Measurements from ENCODE around the gene EFCAB7. TPM values are rescaled to one million over a fixed set of nuclear protein-coding genes. Genes with fewer than 3 reads are reported as not detected.

Gene EFCAB7, protein sequence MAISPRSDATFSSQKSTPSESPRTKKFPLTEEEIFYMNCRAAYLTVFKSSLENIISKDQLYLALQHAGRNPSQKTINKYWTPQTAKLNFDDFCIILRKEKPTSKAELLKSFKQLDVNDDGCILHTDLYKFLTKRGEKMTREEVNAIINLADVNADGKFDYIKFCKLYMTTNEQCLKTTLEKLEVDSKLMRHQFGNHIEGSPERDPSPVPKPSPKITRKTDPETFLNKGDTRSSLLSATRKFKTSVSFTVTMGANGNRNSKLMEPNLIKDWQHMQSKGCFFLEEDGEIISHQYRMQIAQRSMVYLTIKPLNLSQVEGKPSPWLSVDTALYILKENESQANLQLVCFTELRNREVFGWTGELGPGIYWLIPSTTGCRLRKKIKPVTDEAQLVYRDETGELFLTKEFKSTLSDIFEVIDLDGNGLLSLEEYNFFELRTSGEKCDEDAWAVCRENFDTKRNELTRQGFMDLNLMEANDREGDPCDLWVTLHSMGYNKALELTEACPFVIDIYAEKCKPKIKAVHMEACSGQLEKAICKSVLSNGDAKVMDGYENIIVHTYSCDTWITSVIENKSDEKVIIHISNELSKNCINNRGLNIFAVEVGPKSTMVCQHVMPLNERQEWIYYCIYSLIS
- 1 to 10 TPM; 4.3 to 6.9 (median 6.8) TPM for total RNA-seq

DNA sequence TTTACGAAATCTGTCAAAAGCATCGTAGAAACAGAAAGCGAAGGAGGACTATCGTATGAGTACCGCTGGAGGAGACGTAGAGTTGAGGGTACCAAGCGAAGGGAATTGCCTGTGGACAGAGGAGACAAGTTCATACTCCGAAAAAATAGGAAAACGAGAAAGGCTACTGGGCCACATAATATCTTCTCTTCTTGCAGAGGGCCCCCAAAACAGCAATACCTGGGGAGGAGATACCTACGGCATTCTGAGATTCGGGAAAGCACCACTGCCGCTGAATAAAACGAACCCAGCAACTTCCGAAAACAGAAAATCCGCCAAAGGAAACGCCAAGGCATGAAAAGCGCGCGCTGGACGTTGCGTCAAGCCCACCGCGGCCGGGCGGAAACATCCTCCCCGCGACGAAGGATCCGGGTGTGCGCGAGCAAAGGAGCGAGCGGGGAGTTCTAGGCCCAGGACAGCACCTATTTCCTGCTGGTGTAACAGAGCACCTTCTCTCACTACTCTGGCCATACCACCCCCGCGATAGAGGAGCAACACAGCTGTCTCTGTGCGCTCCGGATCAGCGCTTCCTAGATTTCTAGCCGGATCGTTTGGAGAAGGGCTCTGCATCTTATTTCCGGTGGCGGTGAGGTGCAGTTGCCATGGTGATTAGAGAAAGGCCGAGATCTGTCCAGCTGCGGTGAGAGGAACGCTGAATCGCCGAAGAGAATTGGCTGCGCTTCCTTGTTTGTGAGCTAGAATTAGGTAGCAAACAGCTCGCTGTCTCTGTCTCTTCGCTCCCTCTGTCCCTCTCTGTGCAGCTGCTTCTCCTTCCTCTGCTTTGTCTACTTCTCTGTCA lies at the start of gene EFCAB7, which contains the start of gene ITGB3BP:
TSS of gene EFCAB7 (plus strand) at position 635 of the 838 bp plus-strand sequence. CDS start 2,048 bp downstream, outside the sequence.
TSS of gene ITGB3BP (minus strand) at position 335 of the 838 bp plus-strand sequence. CDS start at position 243, 92 bp downstream.
- H3K4me1 Mint-ChIP-seq (ENCODE audit: low read depth), result peaks cover 27% of the 10 kb centered on the region
- no peaks in the 10 kb centered on the region for H3K9me3 Mint-ChIP-seq
- peak; percentile 91 for ATAC-seq
- peak within 1 kb of the TSS; percentile 96 for H3K4me3 Mint-ChIP-seq
- peak; percentile 69 for DNase-seq
- no peaks in the 10 kb centered on the region for H3K27me3 Mint-ChIP-seq (ENCODE audit: low read depth)
- peaks cover 3% of the 10 kb centered on the region for H3K36me3 Mint-ChIP-seq (ENCODE audit: insufficient read depth)

DNA sequence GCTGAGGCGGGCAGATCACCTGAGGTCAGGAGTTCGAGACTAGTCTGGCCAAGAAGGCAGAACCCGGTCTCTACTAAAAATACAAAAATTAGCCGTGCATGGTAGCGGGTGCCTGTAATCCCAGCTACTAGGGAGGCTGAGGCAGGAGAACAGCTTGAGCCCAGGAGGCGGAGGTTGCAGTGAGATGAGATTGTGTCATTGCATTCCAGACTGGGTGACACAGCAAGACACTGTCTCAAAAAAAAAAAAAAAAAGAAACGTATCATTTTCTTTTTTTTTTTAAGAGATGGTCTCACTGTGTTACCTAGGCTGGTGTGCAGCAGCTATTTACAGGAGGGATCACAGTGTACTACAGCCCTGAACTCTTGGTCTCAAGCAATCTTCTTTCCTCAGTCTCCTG lies 47.6 kb upstream of the EFCAB7 start:
- Mint-ChIP-seq H3K4me3 (no peak overlapping the region), H3K27me3 (ENCODE audit: low read depth) (no peaks in the 10 kb centered on the region), H3K9me3 (peaks cover 2% of the 10 kb centered on the region), H3K4me1 (ENCODE audit: low read depth) (no peaks in the 10 kb centered on the region), H3K36me3 (ENCODE audit: insufficient read depth) (peaks cover 12% of the 10 kb centered on the region)
- no peak for DNase-seq
- ATAC-seq, result no peak

DNA sequence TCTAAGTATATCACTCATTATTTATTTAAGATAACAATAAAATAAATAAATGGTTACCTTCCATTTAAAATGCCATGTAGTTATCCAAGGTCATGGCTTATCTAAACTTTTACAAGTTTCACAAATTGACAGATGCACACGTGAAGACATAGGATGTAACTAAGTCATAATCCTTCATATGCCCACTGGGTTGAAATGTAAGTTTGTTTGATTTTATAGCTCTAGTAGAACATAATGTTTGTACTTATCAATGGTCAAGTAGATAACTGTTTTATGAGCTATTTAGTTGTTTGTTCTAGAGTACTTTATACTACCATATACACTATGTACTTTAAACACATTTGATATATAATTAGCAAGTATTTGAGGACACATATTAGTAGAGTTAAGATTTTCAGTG lies 43.3 kb upstream of the EFCAB7 start:
- Mint-ChIP-seq H3K4me1 (ENCODE audit: low read depth) (no peaks in the 10 kb centered on the region), H3K27me3 (ENCODE audit: low read depth) (no peaks in the 10 kb centered on the region)

DNA sequence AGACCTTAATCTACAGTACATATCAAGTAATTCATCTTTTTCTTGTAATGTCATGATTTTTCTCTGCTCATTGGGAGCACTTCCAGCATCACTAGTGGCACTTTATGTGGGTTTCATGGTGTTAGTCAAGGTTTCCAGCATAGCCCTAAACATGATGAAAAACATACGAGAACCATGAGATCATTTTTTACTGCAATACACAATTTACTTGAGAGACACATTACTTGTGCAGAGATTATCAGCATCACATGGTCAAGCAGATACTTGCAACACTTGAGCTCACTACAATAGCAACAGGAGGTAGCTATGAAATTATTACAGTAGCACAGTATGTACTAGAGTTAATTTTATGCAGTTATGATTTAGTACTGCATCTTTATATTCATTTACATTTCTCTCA lies 36.7 kb upstream of the EFCAB7 start:
- H3K4me3 Mint-ChIP-seq, result no peak overlapping the region
- peaks cover 8% of the 10 kb centered on the region for H3K36me3 Mint-ChIP-seq (ENCODE audit: insufficient read depth)
- H3K27me3 Mint-ChIP-seq (ENCODE audit: low read depth), result no peaks in the 10 kb centered on the region
- DNase-seq (no peak), ATAC-seq (no peak)
- no peaks in the 10 kb centered on the region for H3K9me3 Mint-ChIP-seq
- H3K4me1 Mint-ChIP-seq (ENCODE audit: low read depth), result no peaks in the 10 kb centered on the region

More for the DNA sequence above, 43.3 kb upstream of the EFCAB7 start:
- no peaks in the 10 kb centered on the region for H3K9me3 Mint-ChIP-seq
- no peak overlapping the region for H3K4me3 Mint-ChIP-seq
- H3K36me3 Mint-ChIP-seq (ENCODE audit: insufficient read depth), result peaks cover 8% of the 10 kb centered on the region
- DNase-seq, result no peak
- ATAC-seq, result no peak

DNA sequence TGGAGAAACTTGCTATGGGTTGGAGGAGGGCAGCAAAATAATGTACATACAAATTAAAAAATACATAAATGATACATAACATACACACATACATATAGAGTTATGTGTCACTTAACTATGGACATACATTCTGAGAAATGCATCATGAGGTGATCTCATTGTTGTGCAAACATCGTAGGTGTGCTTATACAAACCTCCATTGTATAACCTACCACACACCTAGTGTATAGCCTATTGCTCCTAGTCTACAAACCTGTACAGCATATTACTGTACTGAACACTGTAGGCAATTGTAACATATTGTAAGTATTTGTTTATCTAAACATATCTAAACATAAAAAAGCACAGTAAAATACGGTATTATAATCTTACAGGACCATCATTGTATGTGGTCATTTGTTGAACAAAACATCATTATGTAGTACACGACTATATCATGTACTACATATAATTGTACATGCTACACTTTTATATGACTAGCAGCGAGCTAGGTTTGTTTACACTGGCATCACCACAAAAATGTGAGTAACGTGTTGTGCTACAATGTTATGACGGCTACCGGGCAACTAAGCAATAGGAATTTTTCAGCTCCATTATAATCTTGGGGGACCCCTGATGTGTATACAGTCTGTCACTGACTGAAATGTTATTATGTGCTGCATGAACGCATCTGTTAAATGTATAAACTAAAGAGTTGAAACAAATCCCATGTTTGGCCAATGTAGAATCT lies 35.8 kb upstream of the EFCAB7 start:
- Mint-ChIP-seq H3K4me1 (ENCODE audit: low read depth) (no peaks in the 10 kb centered on the region), H3K9me3 (no peaks in the 10 kb centered on the region), H3K36me3 (ENCODE audit: insufficient read depth) (peaks cover 8% of the 10 kb centered on the region), H3K27me3 (ENCODE audit: low read depth) (no peaks in the 10 kb centered on the region), H3K4me3 (no peak overlapping the region)
- DNase-seq, result no peak
- ATAC-seq, result no peak

DNA sequence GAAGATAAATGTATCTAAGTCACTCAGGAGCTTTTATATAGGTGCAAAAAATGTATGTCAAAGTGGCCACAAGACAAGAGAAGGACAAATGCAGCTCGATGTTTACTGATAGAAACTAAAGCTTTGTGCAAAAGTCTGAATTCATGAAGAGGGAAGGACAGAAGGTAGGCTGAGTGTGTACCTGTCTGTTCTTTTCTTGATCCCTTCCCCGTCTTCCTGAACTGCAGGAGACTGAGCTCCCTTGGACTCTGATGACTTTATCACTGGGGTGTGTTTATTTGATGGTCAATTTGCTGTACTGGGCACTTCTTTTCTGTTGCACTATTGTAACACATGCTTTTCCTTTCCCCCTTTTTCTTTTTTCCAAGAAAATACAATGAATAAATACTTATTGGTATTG lies 25.7 kb upstream of the EFCAB7 start:
- no peak for ATAC-seq
- H3K4me3 Mint-ChIP-seq, result no peak overlapping the region
- H3K9me3 Mint-ChIP-seq, result no peaks in the 10 kb centered on the region
- H3K36me3 Mint-ChIP-seq (ENCODE audit: insufficient read depth), result peaks cover 7% of the 10 kb centered on the region
- H3K4me1 Mint-ChIP-seq (ENCODE audit: low read depth), result peaks cover 4% of the 10 kb centered on the region
- DNase-seq, result no peak
- no peaks in the 10 kb centered on the region for H3K27me3 Mint-ChIP-seq (ENCODE audit: low read depth)

DNA sequence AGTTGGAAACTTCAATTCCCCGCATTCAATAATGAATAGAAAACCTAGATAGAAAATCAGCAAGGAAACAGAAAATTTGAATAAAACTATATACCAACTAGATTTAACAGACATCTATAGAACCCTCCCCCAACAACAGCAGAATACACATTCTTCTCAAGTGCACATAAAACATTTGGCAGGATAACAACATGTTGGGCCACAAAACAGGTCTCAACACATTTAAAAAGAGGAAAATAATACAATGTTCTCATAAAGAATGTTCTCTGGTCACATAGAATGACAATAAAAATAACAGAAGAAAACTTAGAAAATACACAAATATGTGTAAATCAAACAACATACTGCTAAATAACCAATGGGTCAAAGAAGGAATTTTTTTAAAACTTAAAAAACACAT lies 25.2 kb upstream of the EFCAB7 start:
- Mint-ChIP-seq H3K4me1 (ENCODE audit: low read depth) (peaks cover 4% of the 10 kb centered on the region), H3K36me3 (ENCODE audit: insufficient read depth) (peaks cover 7% of the 10 kb centered on the region), H3K27me3 (ENCODE audit: low read depth) (no peaks in the 10 kb centered on the region), H3K9me3 (no peaks in the 10 kb centered on the region), H3K4me3 (no peak overlapping the region)
- DNase-seq, result no peak
- no peak for ATAC-seq

DNA sequence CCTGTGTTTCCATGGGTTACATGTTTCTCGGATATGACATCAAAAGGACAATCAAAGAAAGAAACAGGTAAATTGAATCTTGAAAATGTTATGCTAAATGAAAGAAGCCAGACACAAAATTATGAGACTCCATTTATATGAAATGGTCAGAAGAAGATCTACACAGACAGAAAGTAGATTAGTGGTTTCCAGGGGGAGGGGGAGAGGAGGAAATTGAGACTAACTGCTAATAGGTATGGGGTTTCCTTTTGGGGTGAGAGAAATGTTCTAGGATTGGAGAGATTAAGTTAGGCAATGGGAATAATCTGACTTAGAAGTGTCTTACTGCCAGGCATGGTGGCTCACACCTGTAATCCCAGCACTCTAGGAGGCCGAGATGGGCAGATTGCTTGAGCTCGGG lies 22.1 kb upstream of the EFCAB7 start:
- DNase-seq (no peak), ATAC-seq (no peak)
- Mint-ChIP-seq H3K9me3 (no peaks in the 10 kb centered on the region), H3K4me3 (no peak overlapping the region), H3K4me1 (ENCODE audit: low read depth) (peaks cover 3% of the 10 kb centered on the region), H3K36me3 (ENCODE audit: insufficient read depth) (peaks cover 11% of the 10 kb centered on the region), H3K27me3 (ENCODE audit: low read depth) (no peaks in the 10 kb centered on the region)

DNA sequence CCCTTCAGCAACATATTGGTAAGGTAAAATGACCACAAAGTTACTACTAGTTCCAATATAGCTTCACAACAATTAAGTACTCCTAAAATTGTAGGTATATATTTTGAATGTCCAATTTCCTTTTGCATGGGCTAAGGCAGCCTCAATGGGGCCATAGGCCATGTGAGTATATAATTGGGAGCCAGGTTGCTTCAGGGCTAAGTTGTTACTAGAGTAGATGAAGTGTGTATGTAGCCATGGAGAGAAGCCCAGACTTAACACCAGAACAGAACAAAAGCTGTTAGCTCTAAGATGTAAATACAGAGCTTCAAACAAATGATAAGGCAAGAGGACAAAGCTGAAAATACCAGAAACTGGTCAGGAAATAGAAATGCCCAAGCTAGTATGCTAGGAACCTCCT lies 16.5 kb upstream of the EFCAB7 start:
- Mint-ChIP-seq H3K4me1 (ENCODE audit: low read depth) (no peaks in the 10 kb centered on the region), H3K27me3 (ENCODE audit: low read depth) (no peaks in the 10 kb centered on the region)

DNA sequence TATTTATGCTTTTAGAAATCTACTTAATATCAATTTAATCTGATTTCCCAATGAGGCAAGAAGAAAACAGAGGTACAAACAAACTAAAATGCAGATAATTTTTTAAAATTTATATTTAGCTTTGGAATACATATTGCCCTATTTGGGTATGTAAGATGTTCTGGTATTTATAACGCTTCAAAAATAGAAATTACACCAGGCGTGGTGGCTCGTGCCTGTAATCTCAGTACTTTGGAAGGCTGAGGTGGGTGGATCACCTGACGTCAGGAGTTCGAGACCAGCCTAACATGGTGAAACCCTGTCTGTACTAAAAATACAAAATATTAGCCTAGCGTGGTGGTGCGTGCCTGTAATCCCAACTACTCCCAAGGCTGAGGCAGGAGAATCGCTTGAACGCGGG lies 13.6 kb upstream of the EFCAB7 start:
- ATAC-seq (no peak), DNase-seq (no peak)
- H3K4me3 Mint-ChIP-seq, result no peak overlapping the region
- peaks cover 11% of the 10 kb centered on the region for H3K36me3 Mint-ChIP-seq (ENCODE audit: insufficient read depth)
- no peaks in the 10 kb centered on the region for H3K9me3 Mint-ChIP-seq
- H3K27me3 Mint-ChIP-seq (ENCODE audit: low read depth), result no peaks in the 10 kb centered on the region
- no peaks in the 10 kb centered on the region for H3K4me1 Mint-ChIP-seq (ENCODE audit: low read depth)

More for the DNA sequence above, 16.5 kb upstream of the EFCAB7 start:
- no peaks in the 10 kb centered on the region for H3K9me3 Mint-ChIP-seq
- ATAC-seq (no peak), DNase-seq (no peak)
- peaks cover 11% of the 10 kb centered on the region for H3K36me3 Mint-ChIP-seq (ENCODE audit: insufficient read depth)
- no peak overlapping the region for H3K4me3 Mint-ChIP-seq

DNA sequence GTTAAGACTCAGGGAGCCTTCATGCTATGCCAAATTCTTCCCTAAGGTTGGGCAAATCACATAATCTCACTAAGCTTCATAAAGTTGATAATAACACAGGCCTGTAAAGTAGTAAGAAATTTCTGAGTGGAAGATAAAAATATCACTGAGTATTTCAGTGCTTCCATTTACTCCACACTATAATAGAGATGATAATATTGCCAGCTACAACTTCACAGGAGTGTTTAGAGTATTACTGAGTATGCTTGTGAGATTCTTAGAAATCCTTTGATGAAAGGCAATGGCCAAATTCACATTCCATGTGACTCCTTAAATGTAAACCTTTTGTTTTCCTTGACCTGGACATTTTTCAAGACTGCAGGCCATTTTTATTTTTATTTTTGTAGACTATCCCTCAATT lies 10.7 kb upstream of the EFCAB7 start:
- peaks cover 2% of the 10 kb centered on the region for H3K36me3 Mint-ChIP-seq (ENCODE audit: insufficient read depth)
- H3K4me3 Mint-ChIP-seq, result no peak overlapping the region
- H3K4me1 Mint-ChIP-seq (ENCODE audit: low read depth), result no peaks in the 10 kb centered on the region
- no peaks in the 10 kb centered on the region for H3K9me3 Mint-ChIP-seq
- no peaks in the 10 kb centered on the region for H3K27me3 Mint-ChIP-seq (ENCODE audit: low read depth)
- DNase-seq (no peak), ATAC-seq (no peak)

DNA sequence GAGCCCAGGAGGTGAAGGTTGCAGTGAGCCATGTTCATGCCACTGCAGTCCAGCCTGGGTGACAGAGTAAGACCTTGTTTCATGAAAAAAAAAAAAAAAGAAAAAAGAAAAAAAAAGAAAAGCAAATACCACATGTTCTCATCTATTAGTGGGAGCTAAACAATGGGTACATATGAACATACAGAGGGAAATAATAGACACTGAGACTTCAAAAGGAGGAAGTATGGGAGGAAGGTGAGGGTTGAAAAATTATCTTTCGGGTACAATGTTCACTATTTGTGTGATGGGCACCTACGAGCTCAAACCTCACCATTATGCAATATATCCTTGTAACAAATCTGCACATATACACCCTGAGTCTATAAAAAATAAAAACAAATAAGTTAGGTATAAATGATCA lies 6.7 kb upstream of the EFCAB7 start:
- peaks cover 7% of the 10 kb centered on the region for H3K4me1 Mint-ChIP-seq (ENCODE audit: low read depth)
- H3K4me3 Mint-ChIP-seq, result no peak overlapping the region
- no peaks in the 10 kb centered on the region for H3K36me3 Mint-ChIP-seq (ENCODE audit: insufficient read depth)
- ATAC-seq (no peak), DNase-seq (no peak)
- H3K9me3 Mint-ChIP-seq, result no peaks in the 10 kb centered on the region
- H3K27me3 Mint-ChIP-seq (ENCODE audit: low read depth), result no peaks in the 10 kb centered on the region

DNA sequence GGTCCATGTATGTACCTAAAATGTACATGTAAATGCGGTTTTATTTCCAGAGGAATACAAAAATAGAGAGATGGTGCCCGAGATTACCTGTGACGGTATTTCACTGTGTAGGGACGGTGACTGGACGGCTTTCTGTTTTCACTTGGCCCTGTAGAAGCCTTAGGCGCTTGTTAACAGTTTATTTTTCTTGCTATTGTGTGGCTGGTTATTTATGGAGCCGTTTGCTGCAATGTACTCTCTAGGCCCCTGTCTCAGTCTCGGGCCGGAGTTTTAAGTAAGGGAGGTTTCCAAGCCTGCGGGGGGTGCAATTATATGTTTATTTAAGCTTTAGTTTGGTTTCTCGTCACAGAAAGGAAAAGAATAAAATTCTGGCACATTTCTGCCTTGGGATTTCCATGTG lies 413 bp downstream of the EFCAB7 start:
- Mint-ChIP-seq H3K4me1 (ENCODE audit: low read depth) (peaks cover 27% of the 10 kb centered on the region), H3K27me3 (ENCODE audit: low read depth) (no peaks in the 10 kb centered on the region), H3K36me3 (ENCODE audit: insufficient read depth) (peaks cover 5% of the 10 kb centered on the region), H3K9me3 (no peaks in the 10 kb centered on the region), H3K4me3 (peak overlapping the region; percentile 96)
- DNase-seq (no peak), ATAC-seq (peak; percentile 15 to 17)

DNA sequence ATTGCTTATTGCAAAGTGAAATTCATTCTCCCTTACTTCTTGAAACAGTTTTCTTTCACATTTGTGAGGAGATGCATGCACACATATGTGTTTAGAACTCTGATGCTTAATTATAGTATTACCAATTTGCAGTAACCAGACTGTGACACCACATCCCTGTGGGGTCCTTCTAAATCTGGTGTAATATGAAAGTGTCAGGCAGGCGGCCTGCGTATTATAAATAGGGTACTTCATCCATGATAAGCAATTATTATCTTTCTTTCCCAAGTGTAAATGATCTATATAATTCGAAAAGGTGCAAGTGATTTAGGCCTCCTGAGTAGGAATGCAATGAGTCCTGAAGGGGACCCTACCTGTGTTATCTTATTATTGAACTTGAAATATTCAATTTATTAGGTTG lies 876 bp downstream of the EFCAB7 start:
- Mint-ChIP-seq H3K36me3 (ENCODE audit: insufficient read depth) (peaks cover 5% of the 10 kb centered on the region), H3K4me3 (peak overlapping the region; percentile 96), H3K9me3 (no peaks in the 10 kb centered on the region), H3K4me1 (ENCODE audit: low read depth) (peaks cover 27% of the 10 kb centered on the region), H3K27me3 (ENCODE audit: low read depth) (no peaks in the 10 kb centered on the region)
- DNase-seq, result no peak
- no peak for ATAC-seq
